ENCODE results near the gene LPAR3.

LPAR3 gene

DNA sequence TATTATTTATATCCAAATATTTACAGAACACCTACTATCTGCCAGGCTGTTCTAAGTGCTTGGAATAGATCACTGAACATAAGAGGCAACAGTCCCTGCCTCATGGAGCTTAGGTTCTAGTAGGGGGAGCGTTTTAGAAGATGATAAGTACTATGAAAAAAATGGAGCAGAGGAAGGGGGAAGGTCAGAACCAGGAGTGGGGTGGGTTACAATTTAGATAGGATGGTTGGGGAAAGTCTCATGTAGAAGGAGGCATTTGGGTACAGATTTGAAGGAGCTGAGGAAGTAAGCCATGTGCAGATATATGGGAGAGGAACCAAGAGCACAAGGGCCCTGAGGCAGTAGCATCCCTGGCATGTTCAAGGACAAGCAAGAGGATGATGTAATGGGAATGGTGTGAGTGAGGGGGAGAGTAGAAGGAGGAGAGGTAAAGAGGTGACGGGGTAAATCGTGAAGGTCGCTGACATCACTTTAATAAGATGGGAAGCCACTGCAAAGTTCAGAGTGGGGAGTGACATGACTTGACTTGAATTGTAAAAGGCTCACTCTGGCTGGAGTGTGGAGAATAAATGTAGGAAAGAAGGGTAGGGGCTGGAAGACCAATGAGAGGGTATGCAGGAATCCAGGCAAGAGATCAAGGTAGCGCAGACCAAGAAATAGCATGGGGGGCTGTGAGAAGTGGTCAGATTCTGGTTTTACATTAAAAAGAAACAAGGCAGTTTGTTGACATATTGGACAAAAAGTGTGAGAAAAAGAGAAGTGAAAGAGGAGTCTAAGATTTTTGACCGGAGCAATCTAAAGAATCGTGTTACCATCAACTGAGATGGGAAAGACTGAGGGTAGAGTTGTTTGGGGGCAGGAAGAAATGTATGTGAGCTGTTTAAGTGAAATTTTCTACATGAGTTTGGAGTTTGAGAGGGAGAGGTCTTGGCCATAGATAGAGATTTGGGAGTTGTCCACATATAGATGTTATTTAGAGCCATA is 92.6 kb downstream of the LPAR3 start:
- DNase-seq (ENCODE audit: low read depth in 2 of 2): no peak
- no peak overlapping the region for H3K4me3 ChIP-seq (replicated peaks in 1 of 2; ENCODE audit: low read depth in 2 of 2, low read length in 2 of 2)
- TF ChIP-seq, protein P1, sequence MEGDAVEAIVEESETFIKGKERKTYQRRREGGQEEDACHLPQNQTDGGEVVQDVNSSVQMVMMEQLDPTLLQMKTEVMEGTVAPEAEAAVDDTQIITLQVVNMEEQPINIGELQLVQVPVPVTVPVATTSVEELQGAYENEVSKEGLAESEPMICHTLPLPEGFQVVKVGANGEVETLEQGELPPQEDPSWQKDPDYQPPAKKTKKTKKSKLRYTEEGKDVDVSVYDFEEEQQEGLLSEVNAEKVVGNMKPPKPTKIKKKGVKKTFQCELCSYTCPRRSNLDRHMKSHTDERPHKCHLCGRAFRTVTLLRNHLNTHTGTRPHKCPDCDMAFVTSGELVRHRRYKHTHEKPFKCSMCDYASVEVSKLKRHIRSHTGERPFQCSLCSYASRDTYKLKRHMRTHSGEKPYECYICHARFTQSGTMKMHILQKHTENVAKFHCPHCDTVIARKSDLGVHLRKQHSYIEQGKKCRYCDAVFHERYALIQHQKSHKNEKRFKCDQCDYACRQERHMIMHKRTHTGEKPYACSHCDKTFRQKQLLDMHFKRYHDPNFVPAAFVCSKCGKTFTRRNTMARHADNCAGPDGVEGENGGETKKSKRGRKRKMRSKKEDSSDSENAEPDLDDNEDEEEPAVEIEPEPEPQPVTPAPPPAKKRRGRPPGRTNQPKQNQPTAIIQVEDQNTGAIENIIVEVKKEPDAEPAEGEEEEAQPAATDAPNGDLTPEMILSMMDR (IDR thresholded peaks at IDR 0.05; ENCODE audit: low read depth, low read length): no peak

DNA sequence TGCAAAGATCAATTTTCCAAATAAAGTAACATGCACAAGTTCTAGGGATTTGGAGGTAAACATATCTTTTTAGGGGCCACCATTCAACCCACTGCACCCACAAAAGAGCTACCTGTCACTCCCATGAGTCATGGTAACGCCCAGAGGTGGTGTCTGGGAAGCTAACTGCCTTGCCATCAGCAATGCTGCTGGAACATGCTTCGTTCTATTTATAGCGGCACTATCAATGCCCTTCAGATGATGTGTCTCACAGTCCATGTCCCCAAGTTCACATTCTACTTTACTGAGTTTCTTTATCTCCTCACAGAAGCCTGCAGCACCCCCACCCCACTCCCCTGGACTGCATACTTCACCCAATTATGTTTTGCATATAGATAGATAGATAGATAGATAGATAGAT is 95.4 kb downstream of the LPAR3 start:
- TF ChIP-seq, protein P1 (IDR thresholded peaks at IDR 0.05; ENCODE audit: low read depth, low read length): no peak
- no peak for DNase-seq (ENCODE audit: low read depth in 2 of 2)
- H3K4me3 ChIP-seq (replicated peaks in 1 of 2; ENCODE audit: low read depth in 2 of 2, low read length in 2 of 2): no peak overlapping the region

DNA sequence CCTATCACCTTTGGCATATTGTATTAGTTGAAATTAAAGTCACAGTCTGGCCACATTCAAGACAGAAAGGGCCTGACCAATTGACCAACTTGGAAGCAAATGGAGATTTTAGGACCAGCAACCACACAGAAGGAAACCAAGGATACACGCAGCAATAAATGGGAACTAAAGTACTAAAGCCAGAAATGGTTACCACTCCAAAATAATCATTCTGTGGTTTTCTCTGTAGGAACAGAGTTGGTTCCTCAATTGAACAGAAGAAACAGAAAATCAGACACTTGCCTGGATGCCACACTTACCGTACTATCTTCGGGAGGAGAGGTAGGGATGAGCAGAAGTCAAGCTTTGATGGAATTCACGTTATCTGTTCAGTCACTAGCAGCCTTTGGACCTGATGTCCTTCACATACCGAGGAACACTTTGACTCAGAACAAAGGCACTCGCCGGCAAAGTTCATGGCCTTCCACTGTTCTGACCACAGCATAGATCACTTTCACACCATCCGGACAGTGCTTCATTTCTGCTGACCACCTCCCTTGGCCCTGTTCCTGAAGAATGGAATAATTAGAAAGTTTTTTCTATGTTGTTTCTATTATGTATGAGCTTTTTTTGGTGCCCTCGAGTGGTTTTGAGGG is 96.9 kb downstream of the LPAR3 start:
- DNase-seq (ENCODE audit: low read depth in 2 of 2): no peak
- no peak overlapping the region for H3K4me3 ChIP-seq (replicated peaks in 1 of 2; ENCODE audit: low read depth in 2 of 2, low read length in 2 of 2)
- TF ChIP-seq, protein P1 (IDR thresholded peaks at IDR 0.05; ENCODE audit: low read depth, low read length): no peak

DNA sequence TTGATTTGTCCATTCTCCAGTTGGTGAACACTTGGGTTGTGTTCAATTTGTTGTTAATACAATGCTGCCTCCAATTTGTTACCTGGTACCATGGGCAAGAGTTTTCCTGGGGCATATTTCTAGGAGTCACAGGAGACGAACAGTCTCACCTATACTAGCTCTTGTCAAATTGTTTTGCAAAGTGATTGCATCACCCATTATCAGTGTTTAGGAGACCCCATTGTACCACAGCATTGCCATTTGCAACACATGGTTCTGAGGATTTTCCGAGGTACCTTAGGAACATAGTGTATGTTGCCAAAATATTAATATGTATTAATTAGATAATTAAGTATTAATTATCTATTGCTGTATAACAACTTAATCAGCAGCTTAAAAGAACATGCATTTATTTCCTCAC is 97.8 kb downstream of the LPAR3 start:
- no peak overlapping the region for H3K4me3 ChIP-seq (replicated peaks in 1 of 2; ENCODE audit: low read depth in 2 of 2, low read length in 2 of 2)
- DNase-seq (ENCODE audit: low read depth in 2 of 2): no peak
- TF ChIP-seq, protein P1 (IDR thresholded peaks at IDR 0.05; ENCODE audit: low read depth, low read length): no peak

DNA sequence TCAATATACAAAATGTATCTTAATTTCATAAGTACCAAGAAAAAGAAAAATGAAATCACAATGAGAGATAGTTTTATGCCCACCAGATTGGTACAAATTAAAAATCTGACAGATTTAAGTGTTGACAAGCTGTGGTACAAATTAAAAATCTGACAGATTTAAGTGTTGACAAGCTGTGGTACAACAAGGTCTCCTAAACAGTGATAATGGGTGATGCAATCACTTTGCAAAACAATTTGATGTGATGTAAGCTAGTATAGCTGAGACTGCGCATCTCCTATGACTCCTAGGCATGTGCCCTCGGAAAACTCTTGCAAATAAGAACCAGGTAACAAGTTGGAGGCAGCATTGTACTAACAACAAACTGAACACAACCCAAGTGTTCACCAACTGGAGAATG is 100.6 kb downstream of the LPAR3 start:
- no peak for DNase-seq (ENCODE audit: low read depth in 2 of 2)
- H3K4me3 ChIP-seq (replicated peaks in 1 of 2; ENCODE audit: low read depth in 2 of 2, low read length in 2 of 2): no peak overlapping the region
- TF ChIP-seq, protein P1 (IDR thresholded peaks at IDR 0.05; ENCODE audit: low read depth, low read length): no peak

DNA sequence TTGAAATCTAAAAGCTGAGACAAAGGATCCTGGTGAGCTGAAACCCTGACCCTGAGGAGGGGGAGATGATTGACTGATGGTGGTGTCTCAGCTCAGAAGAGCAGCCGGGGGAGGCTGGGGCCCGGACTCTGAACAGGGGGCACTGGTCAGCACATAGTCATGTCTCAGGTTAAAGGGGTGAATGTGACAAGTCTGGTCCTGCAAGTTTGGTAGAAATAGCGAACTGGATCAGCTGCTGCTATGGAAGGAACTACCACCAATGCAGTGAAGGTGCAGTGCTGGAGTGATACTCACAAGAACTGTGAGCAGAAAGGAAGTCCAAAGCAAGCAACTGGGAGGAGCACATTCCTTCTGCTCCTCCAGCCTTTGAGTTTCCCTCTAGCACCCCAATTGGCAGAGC is 104.0 kb downstream of the LPAR3 start:
- DNase-seq (ENCODE audit: low read depth in 2 of 2): no peak
- TF ChIP-seq, protein P1 (IDR thresholded peaks at IDR 0.05; ENCODE audit: low read depth, low read length): no peak
- no peak overlapping the region for H3K4me3 ChIP-seq (replicated peaks in 1 of 2; ENCODE audit: low read depth in 2 of 2, low read length in 2 of 2)

Measured in cardiac fibroblast (primary cell).